Measurements from ENCODE around the gene ACKR2.
A peak's percentile ranks its signal among the peaks of the same experiment; 100 is the strongest.
"Not testable (repeated sequence)": the region's sequence is repeated elsewhere in the genome, so short reads cannot be mapped to it uniquely, and the experiment has no call there.

ACKR2 gene

DNA sequence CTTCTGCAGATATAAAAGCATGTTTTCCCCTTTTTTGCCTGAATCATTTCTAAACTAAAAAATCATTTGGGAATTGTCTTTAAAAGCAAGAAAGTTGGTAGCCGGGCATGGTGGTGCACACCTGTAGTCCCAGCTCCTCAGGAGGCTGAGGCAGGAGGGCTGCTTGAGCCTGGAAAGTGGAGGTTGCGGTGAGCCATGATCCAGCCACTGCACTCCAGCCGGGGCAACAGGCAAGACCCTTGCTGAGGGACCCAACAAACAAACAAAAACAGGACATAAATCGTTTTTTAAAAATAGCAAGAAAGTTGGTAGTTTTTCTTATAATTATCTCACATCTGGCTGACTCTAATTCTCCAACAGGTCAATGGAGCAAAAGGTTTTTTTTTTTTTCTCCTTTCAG lies 7.5 kb upstream of the ACKR2 start:
- no peak for DNase-seq (ENCODE audit: low spot score)

DNA sequence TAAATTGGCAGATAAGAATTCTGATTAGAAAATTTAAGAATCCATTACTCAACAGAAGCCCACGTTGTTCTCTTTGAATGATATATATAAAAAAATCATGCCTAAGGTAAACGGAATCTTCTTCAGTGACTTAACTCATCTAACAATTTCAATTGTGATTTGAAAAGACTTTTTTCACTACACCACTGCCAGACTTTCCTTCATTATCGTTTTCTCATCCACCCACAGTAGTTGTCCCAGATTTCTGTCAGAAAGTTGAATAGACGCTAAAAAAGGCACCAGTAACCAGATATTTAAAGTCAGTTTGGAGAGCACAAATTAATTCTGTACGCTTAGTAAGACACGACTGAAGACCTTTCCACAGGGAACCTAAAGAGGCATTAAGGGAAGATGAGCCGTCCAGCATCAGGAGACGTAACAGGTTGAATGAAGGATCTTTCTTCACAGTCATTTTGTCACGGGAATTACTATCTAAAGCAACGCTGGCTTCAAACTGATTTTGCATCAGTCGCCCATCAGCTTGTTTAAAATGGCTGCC lies 6.3 kb upstream of the ACKR2 start:
- no peak for DNase-seq (ENCODE audit: low spot score)

DNA sequence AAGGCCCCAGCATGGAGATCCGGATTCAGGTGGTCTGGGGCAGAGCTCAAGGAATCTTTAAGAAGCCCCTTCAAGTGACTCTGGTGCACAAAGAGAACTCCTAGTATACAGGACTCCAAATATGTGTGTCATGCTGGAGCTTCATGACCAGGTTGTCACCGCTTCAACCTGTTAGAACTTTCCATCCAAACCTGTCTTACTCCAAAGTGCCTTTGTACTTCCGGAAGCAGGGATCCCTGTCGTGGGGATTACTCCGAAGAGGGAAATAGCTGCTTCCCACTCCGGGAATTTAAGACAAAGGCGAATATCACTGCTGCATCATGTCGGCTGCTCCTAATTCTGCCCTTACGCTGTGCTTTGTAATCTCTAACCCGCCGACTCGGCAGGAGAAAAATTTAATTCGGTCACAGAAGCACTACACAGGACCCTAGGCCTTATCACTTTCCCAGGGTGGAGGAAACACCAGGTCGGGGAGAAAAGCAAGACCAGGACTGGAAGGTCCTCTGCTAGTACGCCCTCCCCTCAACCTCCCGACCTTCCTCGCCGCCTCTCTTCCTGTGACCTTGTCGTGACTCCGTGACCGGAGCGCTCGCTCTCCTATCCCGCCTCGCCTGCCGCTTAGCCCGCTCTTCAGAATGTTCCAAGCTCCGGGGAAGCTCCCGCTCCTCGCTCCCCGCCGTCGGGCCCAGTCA lies 5.7 kb upstream of the ACKR2 start:
- peak; percentile 42 for DNase-seq (ENCODE audit: low spot score)

DNA sequence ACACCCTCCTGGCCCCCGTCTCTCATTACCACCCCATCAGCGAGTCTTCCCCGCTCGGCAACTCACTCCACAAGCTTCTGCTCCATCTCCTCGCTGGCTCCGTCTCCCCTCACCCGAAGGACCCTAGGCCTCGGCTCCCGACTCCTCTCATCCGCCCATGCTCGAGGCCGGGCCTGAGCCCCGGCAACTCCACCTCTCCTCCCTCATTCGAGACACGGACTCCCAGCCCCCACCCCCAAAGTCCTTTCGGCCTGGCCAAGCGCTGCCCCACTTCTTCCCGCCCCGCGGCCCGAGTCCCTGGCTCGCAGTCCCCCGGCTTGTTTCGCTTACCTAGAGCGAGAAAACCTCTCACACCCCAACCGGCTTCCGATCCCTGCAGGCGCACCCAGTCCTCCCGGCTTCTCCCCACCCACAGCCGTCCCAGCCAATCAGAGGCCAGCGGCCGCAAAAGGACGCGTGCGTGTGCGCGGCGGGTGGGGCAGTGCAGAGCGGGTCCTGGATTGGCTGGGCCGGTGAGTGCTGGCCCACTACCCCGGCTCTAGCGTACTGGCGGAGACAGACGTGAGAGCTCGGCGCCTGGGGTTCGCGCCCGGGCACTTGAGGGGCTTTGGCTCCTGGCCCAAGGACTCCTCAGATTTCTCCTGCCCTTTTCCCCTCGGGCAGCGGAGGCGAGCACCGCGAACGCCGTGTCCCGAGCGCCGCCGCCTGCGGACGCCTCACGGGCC lies 5.0 kb upstream of the ACKR2 start, which contains the start of gene HIGD1A:
HIGD1A (minus strand) TSS at position 385 of the 725 bp plus-strand sequence. CDS start 10,237 bp downstream, outside the sequence.
- peak; percentile 97 for DNase-seq (ENCODE audit: low spot score)

DNA sequence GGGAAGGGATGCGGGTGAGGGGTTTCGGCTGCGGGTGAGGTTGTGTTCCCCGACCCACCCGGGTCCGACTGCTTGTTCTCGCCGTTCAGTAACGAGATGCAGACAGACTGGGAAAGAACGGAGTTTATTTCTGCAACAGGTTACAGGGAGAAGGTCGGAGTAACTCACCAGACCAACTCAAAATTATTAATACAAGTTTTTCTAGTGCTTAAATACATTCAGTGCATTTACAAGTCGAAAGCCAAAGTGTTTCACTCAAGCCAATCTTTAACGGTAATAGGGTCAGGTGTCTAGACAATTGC lies 4.5 kb upstream of the ACKR2 start:
- no peak for DNase-seq (ENCODE audit: low spot score)

DNA sequence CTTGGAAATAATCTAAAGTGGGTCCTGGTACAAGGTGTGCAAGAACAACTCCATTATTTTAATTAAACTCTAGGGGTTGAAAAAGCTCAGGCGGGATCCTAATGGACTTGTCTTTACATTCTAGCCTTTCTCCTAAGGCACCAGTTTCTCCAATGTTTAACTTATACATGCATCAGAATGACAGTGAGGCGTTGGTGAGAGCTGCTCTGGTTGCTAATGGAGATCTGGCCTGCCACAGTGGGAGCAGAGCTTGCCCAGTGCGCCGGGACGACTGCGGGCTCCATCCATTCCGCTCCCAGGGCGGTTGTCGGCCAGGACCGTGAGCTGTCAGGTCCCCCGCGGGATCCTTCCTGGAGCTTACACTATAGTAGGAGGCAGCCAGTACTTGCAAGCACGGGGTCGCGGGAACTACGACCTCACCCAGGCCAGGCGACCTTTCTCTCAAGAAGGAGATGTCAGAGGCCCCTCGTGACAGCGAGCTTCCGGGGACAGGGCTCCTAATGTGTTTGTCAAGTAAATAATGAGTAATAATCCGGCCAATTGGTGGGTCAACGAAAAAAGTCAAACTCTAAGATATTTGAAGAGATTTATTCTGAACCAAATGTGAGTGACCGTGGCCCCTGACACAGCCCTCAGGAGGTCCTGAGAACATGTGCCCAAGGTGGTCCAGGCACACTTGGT lies 4.0 kb upstream of the ACKR2 start:
- no peak for DNase-seq (ENCODE audit: low spot score)

DNA sequence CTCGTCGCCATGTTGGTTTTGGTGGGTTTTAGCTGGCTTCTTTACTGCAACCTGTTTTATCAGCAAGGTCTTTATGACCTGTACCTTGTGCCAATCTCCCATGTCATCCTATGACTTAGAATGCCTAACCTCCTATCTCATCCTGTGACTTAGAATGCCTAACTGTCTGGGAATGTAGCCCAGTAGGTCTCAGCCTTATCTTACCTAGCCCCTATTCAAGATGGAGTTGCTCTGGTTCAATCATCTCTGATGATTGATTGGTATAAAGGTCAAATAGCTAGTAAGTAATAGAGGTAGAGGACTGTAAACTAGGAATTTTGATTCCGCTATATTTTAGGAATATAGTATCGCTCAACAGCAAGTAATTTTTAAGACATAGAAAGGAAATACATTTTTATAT lies 1.3 kb upstream of the ACKR2 start:
- DNase-seq (ENCODE audit: low spot score) = no peak

DNA sequence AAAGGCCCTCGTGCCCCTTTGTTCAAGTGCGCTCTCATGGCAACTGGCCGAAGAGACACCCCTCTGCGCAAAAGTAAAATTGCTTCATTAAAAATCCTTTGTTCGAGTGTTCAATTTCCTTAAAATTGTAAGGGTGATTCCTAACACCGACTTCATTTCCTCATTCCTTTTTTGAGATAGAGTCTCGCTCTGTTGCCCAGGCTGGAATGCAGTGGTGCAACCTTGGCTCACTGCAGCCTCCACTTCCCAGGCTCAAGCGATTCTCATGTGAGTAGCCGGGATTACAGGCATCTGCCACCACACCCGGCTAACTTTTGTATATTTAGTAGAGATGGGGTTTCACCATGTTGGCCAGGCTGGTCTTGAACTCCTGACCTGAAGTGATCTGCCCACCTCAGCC lies 1.5 kb downstream of the ACKR2 start:
- not testable (repeated sequence) for DNase-seq (ENCODE audit: low spot score)

DNA sequence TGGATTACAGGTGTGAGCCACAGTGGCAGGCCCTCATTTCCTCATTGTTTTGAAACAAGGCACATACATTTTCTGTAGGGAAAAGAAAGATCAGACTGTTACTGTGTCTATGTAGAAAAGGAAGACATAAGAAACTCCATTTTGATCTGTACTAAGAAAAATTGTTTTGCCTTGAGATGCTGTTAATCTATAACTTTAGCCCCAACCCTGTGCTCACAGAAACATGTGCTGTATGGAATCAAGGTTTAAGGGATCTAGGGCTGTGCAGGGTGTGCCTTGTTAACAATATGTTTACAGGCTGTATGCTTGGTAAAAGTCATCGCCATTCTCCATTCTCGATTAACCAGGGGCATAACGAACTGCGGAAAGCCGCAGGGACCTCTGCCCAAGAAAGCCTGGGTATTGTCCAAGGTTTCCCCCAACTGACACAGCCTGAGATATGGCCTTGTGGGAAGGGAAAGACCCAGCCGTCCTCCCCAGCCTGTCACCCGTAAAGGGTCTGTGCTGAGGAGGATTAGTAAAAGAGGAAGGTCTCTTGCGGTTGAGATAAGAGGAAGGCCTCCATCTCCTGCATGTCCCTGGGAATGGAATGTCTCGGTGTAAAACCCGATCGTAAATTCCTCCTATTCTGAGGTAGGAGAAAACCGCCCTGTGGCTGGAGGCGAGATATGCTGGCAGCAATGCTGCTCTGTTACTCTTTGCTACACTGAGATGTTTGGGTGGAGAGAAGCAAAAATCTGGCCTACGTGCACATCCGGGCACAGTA lies 2.1 kb downstream of the ACKR2 start:
- DNase-seq (ENCODE audit: low spot score) = not testable (repeated sequence)

DNA sequence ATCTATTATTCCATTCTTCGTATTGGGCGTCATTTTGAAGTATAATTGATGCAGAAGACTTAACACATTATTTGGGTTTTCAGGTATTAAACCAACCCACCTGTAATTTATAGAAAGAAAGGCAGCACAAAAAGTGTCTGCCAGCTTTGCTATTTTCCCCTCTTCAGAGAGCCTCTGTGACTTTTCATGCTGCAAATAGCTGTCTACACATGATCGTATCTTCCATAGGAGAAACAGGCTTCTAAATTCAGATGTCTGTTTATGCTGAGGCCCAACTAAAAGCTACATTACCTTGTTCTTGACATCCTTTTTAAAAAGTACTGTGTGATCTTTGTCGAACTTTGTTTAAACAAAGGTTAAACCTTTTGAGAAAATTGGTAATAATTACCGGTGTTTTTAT lies 5.0 kb downstream of the ACKR2 start:
- no peak for DNase-seq (ENCODE audit: low spot score)

DNA sequence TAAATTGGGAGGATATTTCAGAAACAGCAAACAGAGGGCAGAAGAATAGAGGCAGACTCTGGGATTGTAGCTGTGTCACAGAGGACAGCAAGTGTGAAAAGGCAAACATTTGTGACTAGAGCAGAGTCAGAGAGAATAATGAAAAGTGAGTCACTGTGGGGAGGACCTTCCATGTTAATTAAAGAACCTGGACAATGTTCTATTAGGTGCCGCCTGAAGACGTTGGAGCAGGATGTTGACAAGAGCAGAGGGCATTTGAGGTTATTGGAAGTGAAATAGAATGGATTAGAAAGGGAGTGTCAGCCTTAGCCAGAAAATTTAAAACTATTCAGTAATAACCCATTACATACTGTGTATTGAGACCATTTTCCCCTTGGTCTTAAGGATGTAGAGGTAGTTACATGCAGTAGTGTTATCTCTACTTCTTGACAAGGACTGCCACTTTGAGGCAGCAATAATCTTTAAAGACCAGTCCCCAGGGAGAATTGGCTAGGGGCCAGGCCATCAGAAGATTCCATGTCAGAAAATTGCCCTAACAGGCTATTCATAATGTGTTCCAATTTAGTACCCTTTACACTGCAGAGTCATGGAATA lies 5.8 kb downstream of the ACKR2 start:
- DNase-seq (ENCODE audit: low spot score) = peak; percentile 84

DNA sequence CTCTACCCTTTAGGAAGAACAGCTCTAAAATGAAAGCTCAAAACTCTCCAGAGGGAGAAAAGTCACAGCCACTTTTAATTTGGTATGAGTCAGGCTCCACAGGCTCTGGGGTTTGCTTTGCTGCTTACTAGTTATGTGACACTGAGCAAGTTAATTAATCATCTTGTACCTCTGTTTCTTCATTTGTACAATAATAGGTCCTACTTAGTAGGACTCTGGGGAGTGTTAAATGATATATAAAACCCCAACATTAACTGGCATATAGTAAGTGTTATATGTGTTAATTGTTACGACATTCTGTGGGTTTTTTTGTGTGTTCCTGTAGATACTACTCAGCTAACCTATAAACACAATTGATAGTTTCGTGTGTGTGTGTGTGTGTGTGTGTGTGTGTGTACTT lies 6.6 kb downstream of the ACKR2 start:
- DNase-seq (ENCODE audit: low spot score) = no peak

DNA sequence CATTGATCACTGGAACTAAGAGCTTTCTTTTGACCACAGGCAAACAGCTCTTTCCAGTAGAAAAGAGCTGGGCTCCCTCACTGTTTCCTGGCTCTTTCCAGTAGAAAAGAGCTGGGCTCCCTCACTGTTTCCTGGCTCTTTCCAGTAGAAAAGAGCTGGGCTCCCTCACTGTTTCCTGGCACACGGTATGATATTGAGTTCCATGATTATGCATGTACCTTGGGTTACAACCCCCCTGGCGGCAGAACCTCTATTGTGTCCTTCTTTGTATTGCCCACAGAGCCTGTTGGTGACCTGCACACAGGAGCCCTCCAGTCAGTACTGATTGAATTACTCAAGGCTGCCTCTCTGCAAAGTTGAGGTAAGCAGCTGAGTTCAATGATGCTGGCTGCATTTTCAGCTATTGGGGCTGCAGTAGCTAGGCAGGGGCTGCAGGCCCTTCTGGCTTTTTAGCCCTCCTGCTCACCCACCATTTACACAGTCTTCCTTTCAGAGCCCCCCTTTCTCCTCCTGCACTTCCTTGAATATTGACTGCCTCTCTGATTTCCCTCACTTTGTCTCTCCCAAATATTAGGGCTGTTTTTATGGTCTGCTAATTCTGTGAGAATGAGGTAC lies 10.2 kb downstream of the ACKR2 start:
- no peak for DNase-seq (ENCODE audit: low spot score)

DNA sequence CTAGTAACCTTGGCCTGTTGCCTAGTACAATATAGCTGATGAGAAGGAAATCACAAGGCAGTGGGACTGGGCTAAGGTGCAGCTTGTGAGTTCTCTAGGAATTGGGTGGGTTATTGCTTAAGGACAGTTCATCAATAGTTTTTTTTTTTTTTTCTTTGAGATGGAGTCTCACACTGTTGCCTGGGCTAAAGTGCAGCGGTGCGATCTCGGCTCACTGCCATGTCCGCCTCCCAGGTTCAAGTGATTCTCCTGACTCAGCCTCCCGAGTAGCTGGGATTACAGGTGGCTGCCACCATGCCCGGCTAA lies 11.5 kb downstream of the ACKR2 start:
- no peak for DNase-seq (ENCODE audit: low spot score)

DNA sequence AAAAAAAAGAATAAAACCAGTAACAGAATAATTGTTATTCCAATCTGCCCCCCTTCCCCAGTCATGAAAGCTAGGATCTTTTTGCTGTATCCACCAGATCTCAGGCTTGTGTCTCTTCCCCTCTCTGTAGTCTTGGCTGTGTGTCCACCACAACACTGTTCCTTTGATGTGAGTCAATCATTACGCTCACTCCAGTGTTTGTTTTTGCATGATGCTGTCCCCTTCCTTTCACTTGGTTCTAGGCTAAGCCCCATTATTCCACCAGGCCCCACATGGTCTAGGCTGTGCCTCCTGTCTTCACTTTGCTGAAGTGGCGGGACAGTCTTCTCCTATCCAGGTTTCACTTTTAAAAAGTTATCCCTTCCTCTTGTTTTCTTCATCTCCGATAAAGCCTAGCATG lies 13.6 kb downstream of the ACKR2 start:
- DNase-seq (ENCODE audit: low spot score) = no peak

DNA sequence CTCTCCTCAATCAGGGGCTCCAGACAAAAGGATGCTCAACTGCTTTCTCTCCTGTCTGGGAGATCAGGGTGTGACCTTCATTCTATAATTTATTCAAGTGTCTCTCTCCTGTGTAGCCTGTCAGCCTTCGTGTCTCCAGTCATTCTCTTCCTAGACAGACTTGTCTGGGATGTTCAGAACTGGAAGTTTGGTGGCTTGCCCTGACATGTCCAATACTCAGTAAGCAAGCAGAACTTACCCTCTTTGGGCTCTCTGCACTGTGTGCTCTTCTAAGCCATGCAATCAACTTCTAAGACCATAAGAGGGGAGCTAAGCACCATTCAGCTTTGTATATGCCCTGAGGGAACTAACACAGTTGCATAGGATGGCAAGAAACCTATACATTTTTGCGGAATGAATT lies 14.1 kb downstream of the ACKR2 start:
- no peak for DNase-seq (ENCODE audit: low spot score)

DNA sequence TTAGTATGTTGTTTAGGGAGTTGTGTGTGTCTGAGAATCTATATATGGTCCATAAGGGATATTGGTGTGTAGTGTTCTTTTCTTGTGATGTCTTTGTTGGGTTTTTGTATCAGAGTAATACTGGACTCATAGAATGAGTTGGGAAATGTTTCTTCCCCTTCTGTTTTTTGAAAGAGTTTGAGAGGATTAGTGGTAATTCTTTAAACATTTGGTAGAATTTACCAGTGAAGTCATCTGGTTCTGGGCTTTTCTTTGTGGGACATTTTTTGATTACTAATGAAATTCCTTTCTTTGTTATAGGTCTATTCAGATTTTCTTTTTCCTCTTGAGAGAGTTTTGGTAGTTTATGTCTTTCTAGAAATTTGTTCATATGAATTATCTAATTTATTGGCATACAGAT lies 16.9 kb downstream of the ACKR2 start:
- DNase-seq (ENCODE audit: low spot score) = no peak

DNA sequence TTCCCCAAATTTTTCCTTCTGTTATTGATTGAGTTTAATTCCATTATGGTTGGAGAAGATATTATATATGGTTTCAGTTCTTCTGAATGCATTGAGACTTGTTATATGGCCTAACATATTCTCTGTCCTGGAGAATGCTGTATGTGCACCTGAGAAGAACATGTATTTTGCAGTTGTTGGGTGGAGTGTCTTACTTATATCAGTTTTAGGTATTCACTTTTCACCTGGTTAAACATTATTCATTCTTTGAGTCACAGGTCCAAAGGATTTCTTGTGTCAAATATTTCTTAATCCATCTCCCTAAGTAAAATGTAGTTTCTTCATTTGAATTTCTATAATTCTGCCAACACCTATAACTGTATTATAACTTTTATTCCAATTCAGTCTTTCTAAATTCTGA lies 17.8 kb downstream of the ACKR2 start:
- no peak for DNase-seq (ENCODE audit: low spot score)

DNA sequence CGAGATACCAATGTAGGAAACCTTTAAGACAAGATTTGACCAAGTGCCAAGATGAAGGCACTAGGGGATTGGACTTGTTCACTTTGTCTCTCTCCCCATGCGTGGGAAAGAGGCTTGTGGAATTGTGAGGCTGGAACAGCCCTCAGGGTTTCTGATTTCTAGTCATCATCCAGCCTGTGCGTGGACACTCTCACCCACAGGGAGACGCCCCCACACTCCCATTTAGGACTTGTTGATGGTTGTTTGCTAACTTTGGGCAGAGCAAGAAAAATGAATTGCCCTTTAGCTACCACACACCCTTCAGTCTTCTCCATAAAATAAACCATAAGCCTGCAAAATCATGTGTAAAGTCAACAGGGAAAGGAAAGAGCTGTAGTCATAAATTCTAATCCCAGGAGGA lies 18.4 kb downstream of the ACKR2 start:
- no peak for DNase-seq (ENCODE audit: low spot score)

DNA sequence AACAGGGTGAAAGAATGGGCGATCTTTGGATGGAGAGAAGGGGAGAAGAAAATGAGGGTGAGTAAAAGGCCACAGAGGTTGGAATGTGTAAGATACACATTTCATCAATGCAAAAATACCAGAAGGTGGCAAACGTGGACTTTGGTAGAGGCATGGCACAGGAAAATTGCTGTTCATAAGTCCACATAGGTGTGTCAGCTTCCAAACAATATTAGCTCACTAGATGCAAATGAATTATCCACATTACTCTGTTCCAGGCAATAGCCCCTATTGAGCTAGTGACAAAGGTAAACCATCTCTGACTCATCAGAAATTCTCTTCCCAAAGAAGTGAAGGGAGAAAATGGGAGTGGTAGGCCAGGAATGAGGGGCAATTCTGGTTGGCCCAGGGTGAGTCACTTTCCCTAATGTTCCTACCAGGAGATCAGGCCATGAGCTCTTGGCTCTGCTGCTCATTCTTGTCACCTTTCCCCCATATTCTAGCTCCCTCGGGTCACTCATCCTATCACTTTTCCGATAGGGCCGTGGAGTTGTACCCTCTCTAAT lies 19.9 kb downstream of the ACKR2 start:
- no peak for DNase-seq (ENCODE audit: low spot score)

DNA sequence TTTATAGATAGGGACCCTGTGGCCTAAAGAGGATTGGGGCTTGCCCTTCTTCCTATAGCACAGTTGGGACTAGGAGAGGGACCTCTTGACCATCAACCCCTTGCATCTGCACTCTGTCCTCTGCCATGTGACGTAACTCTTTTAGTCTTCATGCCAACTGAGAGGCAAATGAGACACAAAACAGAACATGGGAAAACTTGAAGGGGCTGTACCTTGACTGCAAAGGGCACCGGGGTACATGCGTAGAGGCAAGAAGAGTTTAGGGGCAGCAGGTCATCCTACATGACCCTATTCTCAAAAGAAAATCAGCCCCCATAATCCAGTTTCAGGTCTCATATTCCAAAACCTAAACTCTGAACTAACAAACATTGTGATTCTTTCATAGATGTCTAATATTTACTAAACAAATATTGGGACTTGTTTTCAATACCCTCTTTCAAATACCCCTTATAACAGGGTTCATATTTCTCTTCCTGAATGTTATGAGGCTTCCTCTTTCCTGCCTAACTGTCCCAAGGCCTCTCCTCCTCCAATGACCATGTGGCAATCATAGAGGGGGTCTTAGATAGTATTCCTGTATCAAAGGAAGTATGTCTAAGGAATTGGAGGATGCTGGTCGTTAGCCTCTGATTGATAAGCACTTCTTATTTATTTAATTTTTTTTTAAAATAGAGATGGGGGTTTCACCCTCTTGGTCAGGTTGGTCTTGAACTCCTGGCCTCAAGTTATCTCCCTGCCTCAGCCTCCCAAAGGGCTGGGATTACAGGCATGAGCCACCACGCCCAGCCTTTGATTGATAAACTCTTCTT lies 20.6 kb downstream of the ACKR2 start:
- DNase-seq (ENCODE audit: low spot score) = no peak
